ENCODE results near the gene USF3. TPM values are rescaled to one million over a fixed set of nuclear protein-coding genes. Genes with fewer than 3 reads are reported as not detected.

USF3 gene
- total and polyA plus RNA-seq, 2 of the 8 experiments (the other 6 are each of a cell fraction or from before 2014, with no cell fraction given) = 9.6 to 18.5 TPM

GRCh38 chr3:113623811-113624210 lies 72.6 kb downstream of the USF3 start:
- H3K4me2 ChIP-seq (ENCODE audit: insufficient read depth in 1 of 2, low read depth in 2 of 2, low read length in 2 of 2) = peak overlapping the region; percentile 12 to 56; a peak in 3 of 4 replicates
- H4K5ac ChIP-seq (ENCODE audit: insufficient read length, low read depth, low read length) = no peak overlapping the region
- H3K27me3 ChIP-seq (replicated peaks in 1 of 4; ENCODE audit: control insufficient read depth in 3 of 4, extremely low read depth in 1 of 4, insufficient read depth in 3 of 4, low read length in 3 of 4) = no peaks in the 10 kb centered on the region
- H3K4me1 ChIP-seq (replicated peaks in 1 of 4; ENCODE audit: control insufficient read depth in 3 of 4, insufficient read depth in 4 of 4, low read length in 3 of 4) = no peaks in the 10 kb centered on the region
- H3K4me3 ChIP-seq (ENCODE audit: extremely low read depth in 1 of 4, insufficient read depth in 2 of 4, low read depth in 3 of 4, low read length in 4 of 4) = peak overlapping the region in 1 of 4 experiments; percentile 22; a peak in 1 of 8 replicates
- H4K91ac ChIP-seq (replicated peaks; ENCODE audit: insufficient read length, low read length) = no peak overlapping the region
- no peak overlapping the region for H2BK20ac ChIP-seq (ENCODE audit: low read length)
- H2BK120ac ChIP-seq (replicated peaks; ENCODE audit: low read depth, low read length) = no peak overlapping the region
- no peaks in the 10 kb centered on the region; the same call in 1 of the 2 replicates for H3K23me2 ChIP-seq (ENCODE audit: low read depth, low read length)
- no peak overlapping the region for H4K8ac ChIP-seq (ENCODE audit: extremely low read depth, insufficient read depth, low read length)
- H2AK5ac ChIP-seq (ENCODE audit: low read depth, low read length) = no peak overlapping the region
- no peak overlapping the region for H2BK5ac ChIP-seq (ENCODE audit: low read depth, low read length)
- no peaks in the 10 kb centered on the region for H3K36me3 ChIP-seq (ENCODE audit: control insufficient read depth in 2 of 4, insufficient read depth in 4 of 4, low read length in 3 of 4)
- no peak overlapping the region for H2BK15ac ChIP-seq (ENCODE audit: low read length)
- FAIRE-seq = no peak
- no peak overlapping the region for H3K56ac ChIP-seq (replicated peaks; ENCODE audit: insufficient read length, low read depth, low read length)
- H3K79me2 ChIP-seq (ENCODE audit: control insufficient read depth in 1 of 2, insufficient read depth in 2 of 2, low read length in 2 of 2) = no peaks in the 10 kb centered on the region
- no peak overlapping the region for H3K23ac ChIP-seq (ENCODE audit: insufficient read length)
- ChIA-PET CTCF (ENCODE audit: partially characterized antibody) (interaction anchor here (0.5 to 4.4 kb wide), 5 partner anchors 15 to 420 kb away, joined by 3 to 32 read pairs (median 4); no protein-coding TSS in a partner anchor), POLR2A (ENCODE audit: partially characterized antibody) (no interaction called here)
- no peak overlapping the region for H2BK12ac ChIP-seq (ENCODE audit: low read depth, low read length)
- peak overlapping the region; percentile 34; the same call in 1 of the 2 replicates for H2AFZ ChIP-seq (ENCODE audit: low read length)
- no peaks in the 10 kb centered on the region for H3K79me1 ChIP-seq (ENCODE audit: low read depth, low read length)
- WGBS, 2 experiments (ENCODE audit: extremely low coverage in 1 of 2, insufficient coverage in 1 of 2, insufficient read length in 1 of 2, insufficient replicate concordance in 2 of 2, low coverage in 1 of 2, low lambda C conversion rate in 2 of 2, missing lambda C conversion rate in 1 of 2) = 91% methylated on average over 7 of the region's 7 CpGs; no CpG with 5 or more reads in 1 of the 2 experiments
- H3K9ac ChIP-seq (replicated peaks in 1 of 4; ENCODE audit: extremely low read depth in 1 of 4, low read depth in 3 of 4, low read length in 3 of 4) = no peak overlapping the region
- H4K20me1 ChIP-seq (replicated peaks in 1 of 2; ENCODE audit: control insufficient read depth in 1 of 2, insufficient read depth in 2 of 2, low read length in 2 of 2) = no peaks in the 10 kb centered on the region
- H3K18ac ChIP-seq (ENCODE audit: extremely low read depth, low read length) = no peak overlapping the region
- H3K4ac ChIP-seq (replicated peaks; ENCODE audit: insufficient read length, low read depth, low read length) = no peak overlapping the region
- no peak overlapping the region for H3K27ac ChIP-seq (ENCODE audit: low read depth, low read length)
- no peak overlapping the region for H3K14ac ChIP-seq (ENCODE audit: insufficient read length)
- DNase-seq (ENCODE audit: low read depth in 1 of 2, low spot score in 2 of 2) = no peak
- no peaks in the 10 kb centered on the region for H3K9me3 ChIP-seq (ENCODE audit: insufficient read depth in 2 of 2, low read depth in 1 of 2, low read length in 1 of 2)
- TF ChIP-seq SAP30 (IDR thresholded peaks at IDR 0.05; ENCODE audit: insufficient read depth, insufficient replicate concordance, low read length) (no peak), RNF2 (IDR thresholded peaks at IDR 0.05; ENCODE audit: borderline replicate concordance, low read depth, low read length, missing control alignments, poor library complexity, severe bottlenecking) (no peak), EGR1 (IDR thresholded peaks at IDR 0.05; ENCODE audit: borderline replicate concordance, low read depth, low read length) (no peak), CHD2 (IDR thresholded peaks at IDR 0.05; ENCODE audit: low read length) (no peak), RXRA (IDR thresholded peaks at IDR 0.05; ENCODE audit: insufficient read depth, low read depth, low read length) (no peak), ZNF274 (IDR thresholded peaks at IDR 0.05; ENCODE audit: borderline replicate concordance, extremely low read depth, low read length) (no peak), BCL11A (IDR thresholded peaks at IDR 0.05; ENCODE audit: low read depth in 2 of 2, low read length in 2 of 2) (no peak), POLR2A (IDR thresholded peaks at IDR 0.05; ENCODE audit: control extremely low read depth in 1 of 2, low read depth in 2 of 2, low read length in 2 of 2) (no peak), KDM4A (IDR thresholded peaks at IDR 0.05; ENCODE audit: low read depth, low read length, severe bottlenecking) (no peak), FOSL1 (IDR thresholded peaks at IDR 0.05; ENCODE audit: insufficient read depth, low read depth, low read length) (no peak), EP300 (IDR thresholded peaks at IDR 0.05; ENCODE audit: borderline replicate concordance in 1 of 2, low read depth in 2 of 2, low read length in 2 of 2) (no peak)
- TF ChIP-seq, protein P1, sequence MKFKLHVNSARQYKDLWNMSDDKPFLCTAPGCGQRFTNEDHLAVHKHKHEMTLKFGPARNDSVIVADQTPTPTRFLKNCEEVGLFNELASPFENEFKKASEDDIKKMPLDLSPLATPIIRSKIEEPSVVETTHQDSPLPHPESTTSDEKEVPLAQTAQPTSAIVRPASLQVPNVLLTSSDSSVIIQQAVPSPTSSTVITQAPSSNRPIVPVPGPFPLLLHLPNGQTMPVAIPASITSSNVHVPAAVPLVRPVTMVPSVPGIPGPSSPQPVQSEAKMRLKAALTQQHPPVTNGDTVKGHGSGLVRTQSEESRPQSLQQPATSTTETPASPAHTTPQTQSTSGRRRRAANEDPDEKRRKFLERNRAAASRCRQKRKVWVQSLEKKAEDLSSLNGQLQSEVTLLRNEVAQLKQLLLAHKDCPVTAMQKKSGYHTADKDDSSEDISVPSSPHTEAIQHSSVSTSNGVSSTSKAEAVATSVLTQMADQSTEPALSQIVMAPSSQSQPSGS (IDR thresholded peaks at IDR 0.05; ENCODE audit: low read length) = no peak

All from H1 (cell line).